ENCODE data around the gene SERPINA12. TPM values are rescaled to one million over a fixed set of nuclear protein-coding genes. Genes with fewer than 3 reads are reported as not detected.
A peak's percentile ranks its signal among the peaks of the same experiment; 100 is the strongest.

SERPINA12 gene, protein sequence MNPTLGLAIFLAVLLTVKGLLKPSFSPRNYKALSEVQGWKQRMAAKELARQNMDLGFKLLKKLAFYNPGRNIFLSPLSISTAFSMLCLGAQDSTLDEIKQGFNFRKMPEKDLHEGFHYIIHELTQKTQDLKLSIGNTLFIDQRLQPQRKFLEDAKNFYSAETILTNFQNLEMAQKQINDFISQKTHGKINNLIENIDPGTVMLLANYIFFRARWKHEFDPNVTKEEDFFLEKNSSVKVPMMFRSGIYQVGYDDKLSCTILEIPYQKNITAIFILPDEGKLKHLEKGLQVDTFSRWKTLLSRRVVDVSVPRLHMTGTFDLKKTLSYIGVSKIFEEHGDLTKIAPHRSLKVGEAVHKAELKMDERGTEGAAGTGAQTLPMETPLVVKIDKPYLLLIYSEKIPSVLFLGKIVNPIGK
- polyA plus RNA-seq, result not detected

DNA sequence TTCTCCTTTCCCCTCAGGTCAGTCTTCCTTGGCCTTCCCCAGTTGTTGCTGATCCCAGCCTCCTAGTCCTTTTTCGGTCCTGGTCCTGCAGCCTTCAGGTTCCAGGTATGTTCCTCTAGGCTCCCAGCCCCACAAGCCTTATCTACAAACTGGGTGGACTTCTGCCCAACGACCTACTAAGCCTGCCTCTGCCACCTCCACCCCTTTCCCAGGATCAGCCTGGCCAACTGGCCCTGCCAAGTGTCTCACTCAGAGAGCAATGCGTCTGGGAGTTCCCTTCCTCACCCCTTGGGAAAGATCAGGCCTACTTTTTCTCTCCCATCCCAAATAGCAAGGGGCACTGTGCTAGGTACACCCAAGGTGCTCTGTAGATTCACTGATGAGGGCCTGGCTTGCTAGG, at the start of gene SERPINA12:
Gene SERPINA12 (minus strand): TSS at position 114 of the 400 bp plus-strand sequence. CDS start 11,072 bp downstream, outside the sequence.
- Mint-ChIP-seq H3K4me1 (no peaks in the 10 kb centered on the region), H3K9me3 (no peaks in the 10 kb centered on the region), H3K36me3 (no peaks in the 10 kb centered on the region), H3K27me3 (no peaks in the 10 kb centered on the region), H3K4me3 (no peak within 1 kb of the TSS), H3K27ac (no peak within 1 kb of the TSS)

DNA sequence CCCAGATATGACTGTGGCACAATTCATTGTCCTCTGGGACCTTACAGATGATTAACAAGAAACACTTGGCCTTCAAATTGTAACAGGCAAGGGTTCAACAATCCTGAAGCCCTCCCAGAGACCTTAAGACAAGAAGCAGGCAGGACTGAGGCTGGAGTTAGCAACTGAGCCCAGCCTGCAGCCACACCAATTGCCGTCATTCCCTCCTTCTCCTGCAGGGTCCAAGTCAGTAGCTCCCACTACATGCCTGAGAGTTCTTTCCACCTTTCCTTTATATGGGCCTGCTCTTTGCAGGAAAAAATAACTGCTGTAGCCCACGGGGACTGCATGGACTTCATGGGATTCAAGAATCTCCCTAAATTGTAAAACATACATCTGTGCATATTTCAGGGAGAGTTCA, 49.6 kb upstream of the SERPINA12 start:
- Mint-ChIP-seq H3K27ac (no peak overlapping the region), H3K9me3 (peaks cover 7 to 22% (median 14%) of the 10 kb centered on the region in 3 donors), H3K27me3 (peaks cover 3% of the 10 kb centered on the region), H3K36me3 (peaks cover 4% of the 10 kb centered on the region), H3K4me1 (peaks cover 0 to 1% (median 0%) of the 10 kb centered on the region in 3 donors), H3K4me3 (no peak overlapping the region)

DNA sequence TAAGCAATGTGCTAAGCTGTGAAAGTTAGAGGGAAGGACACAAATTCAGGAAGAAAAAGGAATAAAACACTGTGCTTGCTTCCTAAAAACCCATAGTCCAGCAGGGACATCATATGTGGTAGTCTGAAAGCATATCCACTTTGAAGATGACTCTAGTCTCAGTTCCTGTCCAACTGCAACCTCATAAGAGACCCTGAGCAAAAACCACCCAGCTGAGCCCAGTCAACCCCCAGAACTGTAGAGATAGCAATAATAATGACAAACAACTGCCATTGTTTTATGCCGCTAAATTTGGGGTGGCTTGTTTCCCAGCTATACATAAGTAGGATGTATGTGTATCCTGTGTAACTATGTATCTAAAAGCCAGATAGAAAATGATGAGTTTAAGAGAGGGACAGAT, 48.1 kb upstream of the SERPINA12 start:
- Mint-ChIP-seq H3K27me3 (peaks cover 3% of the 10 kb centered on the region), H3K27ac (no peak overlapping the region), H3K4me1 (no peaks in the 10 kb centered on the region), H3K4me3 (no peak overlapping the region), H3K36me3 (peaks cover 4% of the 10 kb centered on the region), H3K9me3 (peaks cover 7 to 25% (median 14%) of the 10 kb centered on the region in 3 donors)

DNA sequence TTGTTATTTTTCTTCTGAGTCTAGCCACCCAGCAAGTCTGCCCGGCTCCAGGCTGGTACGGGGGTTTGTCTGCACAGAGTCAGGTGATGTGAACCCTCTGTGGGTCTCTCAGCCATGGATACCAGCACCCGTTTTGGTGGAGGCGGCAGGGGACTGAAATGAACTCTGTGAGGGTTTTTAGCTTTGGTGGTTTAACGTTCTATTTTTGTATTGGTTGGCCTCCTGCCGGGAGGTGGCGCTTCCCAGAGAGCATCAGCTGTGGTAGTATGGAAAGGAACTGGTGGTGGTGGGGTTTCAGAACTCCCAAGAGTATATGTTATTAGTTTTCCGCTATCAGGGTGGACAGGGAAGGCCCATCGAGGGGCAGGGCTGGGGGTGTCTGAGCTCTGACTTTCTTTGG, 46.7 kb upstream of the SERPINA12 start:
- Mint-ChIP-seq H3K36me3 (peaks cover 4% of the 10 kb centered on the region), H3K9me3 (peaks cover 7 to 25% (median 15%) of the 10 kb centered on the region in 3 donors), H3K27me3 (peaks cover 3% of the 10 kb centered on the region), H3K4me3 (no peak overlapping the region), H3K27ac (no peak overlapping the region), H3K4me1 (no peaks in the 10 kb centered on the region)

DNA sequence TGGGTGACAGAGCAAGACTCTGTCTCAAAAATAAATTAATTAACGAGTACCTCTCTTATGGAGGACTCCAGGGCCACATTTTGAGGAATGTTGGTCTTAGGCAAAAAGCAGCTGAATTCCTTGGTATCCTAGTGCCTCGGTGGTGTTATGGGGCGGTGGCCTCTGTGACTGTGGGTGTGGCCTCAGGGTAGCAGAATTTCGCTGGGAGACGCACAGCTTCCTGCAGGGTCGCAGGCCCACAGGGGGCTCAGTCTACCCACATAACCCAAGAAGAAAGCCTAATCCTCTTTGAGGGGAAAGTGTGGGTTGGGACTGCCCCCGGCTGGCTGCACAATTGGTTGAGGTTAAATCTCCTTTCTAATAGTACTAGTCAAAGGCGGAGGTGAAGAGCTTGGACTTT, 40.8 kb upstream of the SERPINA12 start:
- H3K9me3 Mint-ChIP-seq, result peaks cover 3 to 16% (median 16%) of the 10 kb centered on the region in 3 donors
- peaks cover 9% of the 10 kb centered on the region for H3K27me3 Mint-ChIP-seq
- H3K4me3 Mint-ChIP-seq, result no peak overlapping the region
- peaks cover 7% of the 10 kb centered on the region for H3K36me3 Mint-ChIP-seq
- peaks cover 0 to 2% (median 0%) of the 10 kb centered on the region in 3 donors for H3K4me1 Mint-ChIP-seq
- H3K27ac Mint-ChIP-seq, result no peak overlapping the region

DNA sequence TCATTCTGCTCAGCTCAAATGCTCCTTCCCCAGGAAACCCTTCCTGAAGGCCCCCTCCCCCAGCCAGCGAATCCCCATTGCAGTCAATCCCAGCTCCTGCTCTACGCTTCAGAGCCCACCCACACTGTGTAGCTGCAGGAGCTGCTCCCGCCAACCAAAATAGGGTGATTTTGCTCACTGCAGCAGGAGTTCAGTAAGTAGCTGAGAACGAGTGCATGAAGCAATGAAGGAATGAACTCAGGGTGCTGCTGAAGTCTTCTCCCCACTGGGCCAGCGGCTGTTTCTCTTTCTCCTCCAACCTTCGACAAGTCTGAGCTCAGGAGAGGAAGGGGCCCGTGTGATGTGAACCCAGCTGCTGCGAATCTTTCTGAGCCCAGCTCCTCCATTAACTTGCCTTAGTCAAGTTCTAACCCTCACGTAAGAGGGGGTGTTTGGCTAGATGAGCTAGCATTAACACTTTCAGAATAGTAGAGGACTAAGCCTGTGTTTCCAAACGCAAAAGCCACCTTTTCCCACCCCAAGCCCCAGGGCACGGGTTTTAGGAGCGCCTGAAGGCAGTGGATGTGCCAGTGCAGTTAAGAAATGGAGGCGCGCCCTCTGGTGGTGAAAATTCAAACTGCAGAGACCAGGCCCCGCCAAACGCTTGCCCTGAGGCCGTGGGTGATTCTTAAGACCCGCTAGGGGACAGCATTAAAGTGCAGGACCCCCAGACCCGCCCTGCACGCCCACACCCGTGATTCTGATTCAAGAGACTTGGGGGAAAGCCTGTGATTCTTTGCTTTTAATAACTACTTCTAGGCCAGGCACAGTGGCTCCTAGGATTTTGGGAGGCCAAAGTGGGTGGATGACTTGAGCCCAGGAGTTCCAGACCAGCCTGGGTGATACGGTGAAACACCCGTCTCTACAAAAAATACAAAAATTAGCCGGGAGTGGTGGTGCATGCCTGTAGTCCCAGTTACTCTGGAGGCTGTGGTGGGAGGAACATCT, 40.0 kb upstream of the SERPINA12 start:
- Mint-ChIP-seq H3K9me3 (peaks cover 2 to 9% (median 9%) of the 10 kb centered on the region in 3 donors), H3K36me3 (peaks cover 5% of the 10 kb centered on the region), H3K4me1 (peaks cover 0 to 2% (median 0%) of the 10 kb centered on the region in 3 donors), H3K4me3 (no peak overlapping the region), H3K27ac (peak overlapping the region in 1 of 3 donors; percentile 75), H3K27me3 (peaks cover 9% of the 10 kb centered on the region)

DNA sequence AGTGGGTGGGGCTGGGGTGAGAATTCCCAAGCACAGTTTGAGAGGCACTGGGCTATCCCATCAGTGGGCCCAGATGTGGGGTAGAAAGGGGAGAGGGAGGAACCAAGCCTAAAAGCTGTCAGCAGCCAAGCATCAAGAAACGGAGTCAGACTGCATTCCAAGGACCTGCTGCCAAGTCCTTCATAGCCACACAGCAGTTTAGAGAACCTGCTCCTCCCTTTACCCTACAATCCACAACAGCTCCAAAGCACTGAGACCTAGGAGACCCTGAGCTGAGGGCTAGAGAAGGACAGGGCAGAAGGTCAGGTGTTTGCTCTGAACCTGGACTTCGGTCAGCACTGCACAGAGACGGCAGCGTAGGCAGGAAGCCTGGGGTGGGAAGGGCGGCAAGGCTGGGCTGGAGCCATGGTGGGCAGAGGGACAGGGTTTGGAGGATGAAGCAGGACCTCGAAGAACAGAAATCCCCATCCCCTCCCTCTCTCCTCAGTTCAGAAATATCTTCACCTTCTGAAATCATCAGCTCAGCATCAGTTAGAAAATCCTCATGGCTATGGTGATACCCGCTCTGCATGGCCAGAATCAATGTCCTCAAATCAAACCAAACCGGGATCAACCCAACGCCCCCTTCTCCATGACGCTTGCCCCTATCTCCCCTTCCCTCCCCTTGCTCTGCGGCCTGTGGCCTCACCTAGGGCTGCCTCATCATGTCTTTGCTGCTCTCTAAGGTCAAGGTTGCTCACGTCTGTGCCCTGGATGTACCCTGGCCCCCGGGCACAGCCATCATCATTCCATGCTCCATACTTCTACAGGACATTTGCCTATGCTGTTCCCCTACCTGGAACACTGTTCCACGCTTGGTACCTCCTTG, 39.1 kb upstream of the SERPINA12 start:
- peaks cover 9% of the 10 kb centered on the region for H3K27me3 Mint-ChIP-seq
- no peak overlapping the region for H3K4me3 Mint-ChIP-seq
- H3K27ac Mint-ChIP-seq, result peak overlapping the region in 1 of 3 donors; percentile 75

DNA sequence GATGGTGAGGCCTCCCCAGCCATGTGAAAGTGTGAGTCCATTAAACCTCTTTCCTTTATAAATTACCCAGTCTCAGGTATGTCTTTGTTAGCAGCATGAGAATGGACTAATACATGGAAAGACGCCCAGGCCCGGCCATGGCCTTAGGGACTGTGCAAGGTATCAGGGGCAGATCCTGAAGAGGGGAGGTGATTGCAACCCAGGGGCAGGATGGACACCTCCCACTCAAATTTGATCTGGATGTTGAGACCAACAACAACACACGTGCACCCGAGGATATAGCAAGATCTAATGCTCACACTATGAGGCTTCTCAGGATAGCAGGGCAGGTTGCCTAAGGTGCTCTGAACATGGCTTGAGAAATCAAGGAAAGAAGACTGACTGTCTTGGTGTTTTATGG, 38.5 kb upstream of the SERPINA12 start:
- Mint-ChIP-seq H3K4me3 (no peak overlapping the region), H3K27ac (no peak overlapping the region), H3K4me1 (peaks cover 0 to 2% (median 0%) of the 10 kb centered on the region in 3 donors), H3K36me3 (peaks cover 5% of the 10 kb centered on the region), H3K9me3 (peaks cover 2 to 7% (median 5%) of the 10 kb centered on the region in 3 donors), H3K27me3 (peaks cover 9% of the 10 kb centered on the region)

More for the DNA sequence above, 39.1 kb upstream of the SERPINA12 start:
- Mint-ChIP-seq H3K36me3 (peaks cover 5% of the 10 kb centered on the region), H3K4me1 (peaks cover 0 to 2% (median 0%) of the 10 kb centered on the region in 3 donors), H3K9me3 (peaks cover 2 to 7% (median 5%) of the 10 kb centered on the region in 3 donors)

DNA sequence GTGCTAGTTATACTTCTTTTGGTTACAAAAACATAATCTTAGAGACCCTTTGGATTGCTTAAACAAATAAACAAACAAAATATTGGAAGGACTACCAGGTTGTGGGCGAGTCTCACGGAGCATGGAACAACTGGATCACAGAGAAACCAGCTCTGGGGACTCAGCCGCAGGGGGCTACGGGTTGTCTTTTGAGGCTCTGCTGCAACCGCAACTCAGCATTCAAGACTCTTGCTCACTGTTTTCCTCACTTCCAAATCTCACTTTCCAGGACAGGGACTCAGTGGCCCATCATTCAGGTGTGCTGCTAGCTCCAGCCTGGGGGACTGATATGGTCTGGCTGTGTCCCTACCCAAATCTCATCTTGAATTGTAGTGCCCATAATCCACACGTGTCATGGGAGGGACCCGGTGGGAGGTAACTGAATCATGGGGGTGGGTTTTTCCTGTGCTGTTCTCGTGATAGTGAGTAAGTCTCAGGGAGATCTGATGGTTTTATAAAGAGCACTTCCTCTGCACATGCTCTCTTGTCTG, 37.9 kb upstream of the SERPINA12 start:
- peaks cover 0 to 2% (median 0%) of the 10 kb centered on the region in 3 donors for H3K4me1 Mint-ChIP-seq
- peaks cover 12% of the 10 kb centered on the region for H3K27me3 Mint-ChIP-seq
- H3K36me3 Mint-ChIP-seq, result peaks cover 5% of the 10 kb centered on the region
- no peak overlapping the region for H3K4me3 Mint-ChIP-seq
- H3K9me3 Mint-ChIP-seq, result peaks cover 2 to 7% (median 5%) of the 10 kb centered on the region in 3 donors
- H3K27ac Mint-ChIP-seq, result no peak overlapping the region

DNA sequence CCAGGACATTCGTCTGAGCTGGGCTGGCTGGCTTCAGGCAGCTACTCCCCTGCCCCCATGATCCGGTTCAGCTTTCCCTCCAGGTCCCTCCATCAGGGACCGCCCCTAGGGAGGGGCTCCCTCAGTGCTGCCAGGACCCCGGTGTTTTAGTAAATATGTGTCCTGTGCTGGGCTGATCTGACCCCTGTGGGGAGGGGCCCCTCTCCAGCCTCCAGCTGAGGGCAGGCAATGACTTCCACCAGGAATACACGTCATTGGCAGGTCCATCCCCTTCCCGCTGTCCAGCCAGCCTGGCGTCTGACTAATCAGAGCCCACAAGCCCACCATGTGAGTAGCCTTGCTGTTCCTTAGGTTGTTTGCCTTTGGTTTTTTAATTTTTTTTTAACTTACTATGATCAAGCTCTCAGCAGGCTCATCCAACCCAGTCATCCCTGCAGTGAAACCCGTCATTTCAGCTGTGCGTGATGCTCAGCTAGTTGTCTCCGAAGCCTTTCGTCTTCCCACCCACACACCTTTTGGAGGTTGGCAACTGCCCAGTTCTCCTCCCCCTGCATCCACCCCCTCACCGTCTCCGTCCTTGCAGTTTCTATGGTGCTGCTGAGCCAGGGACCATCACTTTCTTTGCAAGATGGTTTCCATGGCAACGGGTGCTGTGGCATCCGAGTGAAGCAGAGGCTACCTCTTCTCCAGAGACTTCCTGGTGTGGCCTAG, 36.0 kb upstream of the SERPINA12 start:
- no peak overlapping the region for H3K27ac Mint-ChIP-seq
- H3K36me3 Mint-ChIP-seq, result peaks cover 5% of the 10 kb centered on the region
- peaks cover 2 to 5% (median 5%) of the 10 kb centered on the region in 3 donors for H3K9me3 Mint-ChIP-seq
- no peak overlapping the region for H3K4me3 Mint-ChIP-seq
- H3K4me1 Mint-ChIP-seq, result peaks cover 0 to 2% (median 0%) of the 10 kb centered on the region in 3 donors
- H3K27me3 Mint-ChIP-seq, result peaks cover 7% of the 10 kb centered on the region

DNA sequence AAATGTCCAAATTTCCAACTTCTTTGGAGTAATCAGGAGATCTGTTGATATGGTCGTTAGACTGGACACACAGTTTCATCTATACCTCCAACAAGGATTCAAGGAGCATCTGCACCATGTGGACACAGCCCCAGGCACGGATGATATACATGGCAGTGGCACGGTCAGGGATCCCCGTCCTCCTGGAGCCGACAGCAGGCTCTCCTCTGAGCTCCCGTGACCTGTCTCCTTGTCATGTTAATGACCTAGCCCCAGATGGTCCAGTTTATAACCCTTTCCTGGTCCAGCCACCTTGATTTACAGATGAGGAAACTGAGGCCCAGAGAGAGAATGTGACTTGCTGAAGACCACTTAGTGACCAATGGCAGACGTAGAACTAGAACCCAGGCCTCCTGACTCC, 35.5 kb upstream of the SERPINA12 start:
- H3K27ac Mint-ChIP-seq, result no peak overlapping the region
- H3K9me3 Mint-ChIP-seq, result peaks cover 2 to 5% (median 5%) of the 10 kb centered on the region in 3 donors
- H3K36me3 Mint-ChIP-seq, result peaks cover 5% of the 10 kb centered on the region
- H3K4me3 Mint-ChIP-seq, result no peak overlapping the region
- H3K27me3 Mint-ChIP-seq, result peaks cover 8% of the 10 kb centered on the region
- peaks cover 0 to 2% (median 0%) of the 10 kb centered on the region in 3 donors for H3K4me1 Mint-ChIP-seq

DNA sequence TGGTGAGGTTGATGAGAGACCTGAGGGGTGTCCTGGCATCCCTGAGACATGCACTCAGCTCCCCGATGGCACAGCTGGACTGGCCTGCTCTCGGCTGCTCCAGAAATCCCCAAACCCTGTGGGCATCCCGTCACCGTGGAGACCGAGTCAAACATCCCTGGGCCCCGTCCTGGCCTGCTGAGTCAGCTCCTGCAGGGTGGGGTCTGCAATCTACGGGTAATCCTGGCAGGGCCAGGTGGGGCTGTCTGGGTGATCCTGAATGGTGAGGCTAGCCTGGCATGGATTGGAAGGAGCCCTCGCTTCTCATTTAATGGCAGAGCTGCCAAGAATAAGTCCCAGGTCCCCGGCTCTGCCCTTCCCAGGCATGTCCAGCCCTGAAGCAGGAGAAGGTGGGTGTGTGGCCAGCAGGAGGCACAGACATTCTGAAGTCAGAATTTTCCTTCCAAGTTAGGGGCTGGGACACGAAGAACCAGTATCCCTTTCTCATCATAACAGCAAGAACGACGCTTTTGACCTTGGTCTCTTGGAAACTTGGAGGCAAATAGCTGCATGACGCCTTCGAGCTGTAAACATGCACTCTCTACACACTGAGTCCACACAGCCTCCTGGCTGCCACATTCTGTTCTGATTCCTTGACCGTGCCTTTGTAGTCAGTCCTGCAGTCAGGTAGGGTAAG, 34.3 kb upstream of the SERPINA12 start:
- H3K36me3 Mint-ChIP-seq, result peaks cover 2% of the 10 kb centered on the region
- H3K4me1 Mint-ChIP-seq, result no peaks in the 10 kb centered on the region
- peaks cover 2 to 10% (median 5%) of the 10 kb centered on the region in 3 donors for H3K9me3 Mint-ChIP-seq
- no peak overlapping the region for H3K4me3 Mint-ChIP-seq
- peaks cover 10% of the 10 kb centered on the region for H3K27me3 Mint-ChIP-seq
- H3K27ac Mint-ChIP-seq, result no peak overlapping the region
